Astrocyte (in vitro differentiated cells and primary cell): ENCODE results near the gene SLC28A3. TPM values are rescaled to one million over a fixed set of nuclear protein-coding genes. Genes with fewer than 3 reads are reported as not detected.
A peak's percentile ranks its signal among the peaks of the same experiment; 100 is the strongest.

Experiments
- DNase-seq: peaks from one replicate; pipeline ENCODE4 v3.0.0-alpha.2; 2010; ENCODE audit warnings: low read depth
- FAIRE-seq: peaks from 2 replicates; lab custom pipeline; 2011; peaks lifted over from hg19 to GRCh38; lab: Jason Lieb, UNC
- H2AFZ ChIP-seq: 2 replicates; pipeline ENCODE4 v1.6.0; 2012; ENCODE audit warnings: low read depth, low read length, inconsistent platforms
- H3K27ac ChIP-seq: 2 replicates; pipeline ENCODE4 v1.5.1; 2011; ENCODE audit warnings: low read depth, low read length, inconsistent platforms
- H3K27me3 ChIP-seq: 2 replicates; pipeline ENCODE4 v1.6.0; 2011; ENCODE audit warnings: low read length, inconsistent platforms; ENCODE audit not compliant: insufficient read depth
- H3K36me3 ChIP-seq: 2 replicates; pipeline ENCODE4 v1.5.1; 2011; ENCODE audit warnings: low read length, inconsistent platforms; ENCODE audit not compliant: insufficient read depth
- H3K4me1 ChIP-seq: 2 replicates; pipeline ENCODE4 v1.5.1; 2011; ENCODE audit warnings: low read length, inconsistent platforms; ENCODE audit not compliant: insufficient read depth
- H3K4me2 ChIP-seq: 2 replicates; pipeline ENCODE4 v1.6.0; 2012; ENCODE audit warnings: low read length, inconsistent platforms
- H3K4me3 ChIP-seq: 2 replicates; pipeline ENCODE4 v1.5.1; 2011; ENCODE audit warnings: low read depth, mild to moderate bottlenecking, low read length, inconsistent platforms; ENCODE audit not compliant: insufficient read depth
- H3K79me2 ChIP-seq: 2 replicates; pipeline ENCODE4 v1.6.0; 2012; ENCODE audit warnings: mild to moderate bottlenecking, low read length, inconsistent platforms; ENCODE audit not compliant: insufficient read depth
- H3K9ac ChIP-seq: 2 replicates; pipeline ENCODE4 v1.6.0; 2012; ENCODE audit warnings: mild to moderate bottlenecking, low read length, inconsistent platforms
- H3K9me3 ChIP-seq: 2 replicates; pipeline ENCODE4 v1.5.1; 2012; ENCODE audit warnings: low read depth, mild to moderate bottlenecking, low read length, inconsistent platforms; ENCODE audit not compliant: insufficient read depth
- H4K20me1 ChIP-seq: 2 replicates; pipeline ENCODE4 v1.6.0; 2012; ENCODE audit warnings: low read length, inconsistent platforms; ENCODE audit not compliant: insufficient read depth
- H3K27ac Mint-ChIP-seq: one replicate; pipeline ENCODE4 v1.8.0; 2021; ENCODE audit warnings: mild to moderate bottlenecking, mixed read lengths; ENCODE audit not compliant: unreplicated experiment
- H3K27me3 Mint-ChIP-seq: one replicate; pipeline ENCODE4 v1.8.0; 2021; ENCODE audit warnings: low read depth, mixed read lengths; ENCODE audit not compliant: unreplicated experiment
- H3K36me3 Mint-ChIP-seq: one replicate; pipeline ENCODE4 v1.8.0; 2021; ENCODE audit warnings: low read depth, mixed read lengths; ENCODE audit not compliant: unreplicated experiment
- H3K4me1 Mint-ChIP-seq: one replicate; pipeline ENCODE4 v1.8.0; 2021; ENCODE audit warnings: low read depth, mixed read lengths; ENCODE audit not compliant: unreplicated experiment
- H3K4me3 Mint-ChIP-seq: one replicate; pipeline ENCODE4 v1.8.0; 2021; ENCODE audit warnings: mild to moderate bottlenecking, moderate library complexity, mixed read lengths; ENCODE audit not compliant: unreplicated experiment
- H3K9me3 Mint-ChIP-seq: one replicate; pipeline ENCODE4 v1.8.0; 2021; ENCODE audit warnings: mild to moderate bottlenecking, mixed read lengths; ENCODE audit not compliant: unreplicated experiment
- EZH2 ChIP-seq: IDR thresholded peaks from 2 replicates; pipeline ENCODE4 v1.6.1; 2012; ENCODE audit warnings: mild to moderate bottlenecking, low read length, inconsistent platforms; ENCODE audit not compliant: insufficient read depth
- total RNA-seq: library from RNA; stranded (reverse); gene quantifications from 2 replicates; pipeline ENCODE4 v1.2.1, GENCODE V29; 2021
- TF ChIP-seq, protein P1 (sequence below): IDR thresholded peaks from 2 replicates; pipeline ENCODE4 v1.5.1; 2011; ENCODE audit warnings: low read depth, mild to moderate bottlenecking, inconsistent platforms, low read length, moderate library complexity; ENCODE audit not compliant: insufficient read depth

The SLC28A3 gene
- total RNA-seq, 1 donor from 2014 or later, result 0.30 TPM

DNA sequence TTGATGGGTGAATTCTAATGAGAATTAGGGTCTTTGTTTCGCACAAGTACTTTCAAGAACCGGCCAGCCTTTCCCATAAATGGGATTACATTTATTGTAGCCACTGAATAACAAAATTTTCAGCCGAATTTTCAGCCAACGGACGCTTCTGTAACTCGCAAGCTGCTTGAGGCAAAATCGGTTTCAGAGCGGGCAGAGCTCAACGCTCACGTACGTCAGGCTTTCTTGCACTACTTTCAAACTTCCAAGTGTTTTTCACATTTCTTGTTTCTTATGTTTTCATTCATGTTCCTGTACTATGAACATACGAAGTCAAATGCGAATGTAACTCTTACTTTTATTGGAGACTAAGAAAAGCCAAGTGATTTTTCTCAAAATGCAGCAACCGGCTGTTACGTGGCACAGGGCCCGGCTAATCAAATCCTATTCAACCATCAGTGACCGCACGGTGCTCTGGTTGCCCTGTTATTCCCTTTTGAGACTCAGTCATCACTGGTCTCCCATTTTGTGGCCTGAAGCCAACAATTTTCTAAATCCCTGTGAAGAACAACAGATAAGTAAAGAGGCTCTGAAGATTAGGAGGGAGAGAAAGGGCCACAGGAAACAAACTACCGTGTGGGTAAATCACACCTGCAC lies 68.5 kb downstream of the SLC28A3 start:
- Histone ChIP-seq H3K4me3 (peak overlapping the region; percentile 65), H3K9me3 (no peaks in the 10 kb centered on the region), H3K79me2 (no peaks in the 10 kb centered on the region), H3K4me1 (peaks cover 3% of the 10 kb centered on the region), H2AFZ (peak overlapping the region; percentile 55), H3K9ac (peak overlapping the region; percentile 58), H4K20me1 (no peaks in the 10 kb centered on the region), H3K27ac (no peak overlapping the region), H3K4me2 (peak overlapping the region; percentile 92), H3K36me3 (no peaks in the 10 kb centered on the region), H3K27me3 (no peaks in the 10 kb centered on the region)
- H3K27me3 Mint-ChIP-seq, result peaks cover 16% of the 10 kb centered on the region
- no peaks in the 10 kb centered on the region for H3K9me3 Mint-ChIP-seq
- H3K27ac Mint-ChIP-seq, result peak overlapping the region; percentile 5
- FAIRE-seq (no peak), DNase-seq (peak; percentile 28)
- peaks cover 17% of the 10 kb centered on the region for H3K4me1 Mint-ChIP-seq
- peak overlapping the region; percentile 17 for H3K4me3 Mint-ChIP-seq
- TF ChIP-seq, protein P1, sequence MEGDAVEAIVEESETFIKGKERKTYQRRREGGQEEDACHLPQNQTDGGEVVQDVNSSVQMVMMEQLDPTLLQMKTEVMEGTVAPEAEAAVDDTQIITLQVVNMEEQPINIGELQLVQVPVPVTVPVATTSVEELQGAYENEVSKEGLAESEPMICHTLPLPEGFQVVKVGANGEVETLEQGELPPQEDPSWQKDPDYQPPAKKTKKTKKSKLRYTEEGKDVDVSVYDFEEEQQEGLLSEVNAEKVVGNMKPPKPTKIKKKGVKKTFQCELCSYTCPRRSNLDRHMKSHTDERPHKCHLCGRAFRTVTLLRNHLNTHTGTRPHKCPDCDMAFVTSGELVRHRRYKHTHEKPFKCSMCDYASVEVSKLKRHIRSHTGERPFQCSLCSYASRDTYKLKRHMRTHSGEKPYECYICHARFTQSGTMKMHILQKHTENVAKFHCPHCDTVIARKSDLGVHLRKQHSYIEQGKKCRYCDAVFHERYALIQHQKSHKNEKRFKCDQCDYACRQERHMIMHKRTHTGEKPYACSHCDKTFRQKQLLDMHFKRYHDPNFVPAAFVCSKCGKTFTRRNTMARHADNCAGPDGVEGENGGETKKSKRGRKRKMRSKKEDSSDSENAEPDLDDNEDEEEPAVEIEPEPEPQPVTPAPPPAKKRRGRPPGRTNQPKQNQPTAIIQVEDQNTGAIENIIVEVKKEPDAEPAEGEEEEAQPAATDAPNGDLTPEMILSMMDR, result no peak
- TF ChIP-seq EZH2, result no peak
- no peaks in the 10 kb centered on the region for H3K36me3 Mint-ChIP-seq

DNA sequence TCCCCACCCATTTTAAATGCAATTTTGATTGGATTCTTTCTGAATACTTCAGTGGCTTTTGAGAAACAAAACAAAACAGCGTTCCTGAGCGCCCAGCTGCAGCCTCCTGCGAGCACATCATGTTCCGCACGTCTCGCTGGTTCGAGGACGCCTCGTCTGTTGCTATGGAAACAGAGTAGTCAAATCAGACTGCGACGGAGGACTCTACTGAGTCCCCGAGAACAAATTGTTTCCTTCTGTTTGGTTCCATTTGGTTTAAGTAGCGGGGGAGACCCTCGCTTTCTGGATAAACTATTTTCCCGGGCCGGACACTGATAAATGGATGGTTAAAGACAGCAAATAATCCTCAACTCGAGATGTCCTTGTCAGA lies 69.0 kb downstream of the SLC28A3 start:
- peak overlapping the region; percentile 69 for H3K27ac Mint-ChIP-seq
- peaks cover 17% of the 10 kb centered on the region for H3K4me1 Mint-ChIP-seq
- H3K4me3 ChIP-seq, result peak overlapping the region; percentile 65
- no peaks in the 10 kb centered on the region for H3K36me3 Mint-ChIP-seq
- FAIRE-seq (no peak), DNase-seq (peak; percentile 49)
- peaks cover 3% of the 10 kb centered on the region for H3K4me1 ChIP-seq
- H3K27me3 ChIP-seq, result no peaks in the 10 kb centered on the region
- H3K79me2 ChIP-seq, result no peaks in the 10 kb centered on the region
- no peaks in the 10 kb centered on the region for H4K20me1 ChIP-seq
- H3K9me3 Mint-ChIP-seq, result no peaks in the 10 kb centered on the region
- H3K9me3 ChIP-seq, result no peaks in the 10 kb centered on the region
- H3K36me3 ChIP-seq, result no peaks in the 10 kb centered on the region
- peak overlapping the region; percentile 58 for H3K9ac ChIP-seq
- TF ChIP-seq EZH2, result no peak
- TF ChIP-seq, protein P1, result no peak
- H3K27ac ChIP-seq, result no peak overlapping the region
- peak overlapping the region; percentile 55 for H2AFZ ChIP-seq
- H3K4me3 Mint-ChIP-seq, result peak overlapping the region; percentile 17
- peak overlapping the region; percentile 92 for H3K4me2 ChIP-seq
- peaks cover 16% of the 10 kb centered on the region for H3K27me3 Mint-ChIP-seq

GRCh38 chr9:84270847-84271530 lies 69.6 kb downstream of the SLC28A3 start:
- Histone ChIP-seq H3K4me1 (peaks cover 3% of the 10 kb centered on the region), H3K4me3 (peak overlapping the region; percentile 65), H3K79me2 (no peaks in the 10 kb centered on the region), H3K27ac (no peak overlapping the region), H3K36me3 (no peaks in the 10 kb centered on the region), H2AFZ (peak overlapping the region; percentile 55), H3K9ac (no peak overlapping the region), H3K4me2 (peak overlapping the region; percentile 92), H3K9me3 (no peaks in the 10 kb centered on the region), H3K27me3 (no peaks in the 10 kb centered on the region), H4K20me1 (no peaks in the 10 kb centered on the region)
- Mint-ChIP-seq H3K27ac (peak overlapping the region; percentile 69), H3K9me3 (no peaks in the 10 kb centered on the region), H3K27me3 (peaks cover 16% of the 10 kb centered on the region), H3K4me1 (peaks cover 17% of the 10 kb centered on the region), H3K4me3 (no peak overlapping the region), H3K36me3 (no peaks in the 10 kb centered on the region)
- FAIRE-seq (no peak), DNase-seq (no peak)
- no peak for TF ChIP-seq EZH2
- TF ChIP-seq, protein P1, result no peak
